A673 (cell line): Measurements from ENCODE around the gene MBD3L5.
"Not testable (repeated sequence)": the region's sequence is repeated elsewhere in the genome, so short reads cannot be mapped to it uniquely, and the experiment has no call there.

Source experiments
- CTCF ChIP-seq: fragments of 300-800, 200-600 bp; sonication (generic); conservative IDR thresholded peaks from 2 replicates; pipeline ENCODE4 v1.5.1; 2017; ENCODE audit warnings: low read depth, mild to moderate bottlenecking, antibody characterized with exemption, low read length, moderate library complexity, mixed read lengths
- EZH2 ChIP-seq: fragments of 200-600 bp; sonication (generic); IDR thresholded peaks from 2 replicates; pipeline ENCODE4 v1.6.1; 2017; ENCODE audit warnings: borderline replicate concordance, low read depth, mild to moderate bottlenecking, mixed read lengths, antibody characterized with exemption, low read length; ENCODE audit not compliant: poor library complexity, severe bottlenecking

DNA sequence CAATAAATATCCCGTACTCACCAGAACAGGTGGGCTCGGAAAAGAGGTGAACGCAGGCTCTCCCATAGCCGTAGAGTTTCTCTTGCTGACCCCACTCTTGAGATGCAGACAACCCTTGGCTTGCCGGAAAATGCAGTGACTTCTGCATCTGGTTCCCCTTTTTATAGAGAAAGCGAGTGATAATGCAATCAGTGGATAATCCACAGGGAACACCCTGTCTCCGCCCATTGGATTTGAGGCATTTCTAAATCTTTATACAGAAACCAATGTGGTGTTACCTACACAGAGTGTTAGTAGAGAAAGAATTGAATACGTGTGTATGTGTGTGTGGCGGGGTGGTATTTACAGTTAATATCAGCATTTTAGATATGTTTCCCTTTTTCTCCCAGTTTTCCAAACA, 9.7 kb downstream of the MBD3L5 start, which contains the start of gene MBD3L4:
- TF ChIP-seq CTCF, EZH2: not testable (repeated sequence)
